ENCODE data around the gene MGAT5.

MGAT5 gene

DNA sequence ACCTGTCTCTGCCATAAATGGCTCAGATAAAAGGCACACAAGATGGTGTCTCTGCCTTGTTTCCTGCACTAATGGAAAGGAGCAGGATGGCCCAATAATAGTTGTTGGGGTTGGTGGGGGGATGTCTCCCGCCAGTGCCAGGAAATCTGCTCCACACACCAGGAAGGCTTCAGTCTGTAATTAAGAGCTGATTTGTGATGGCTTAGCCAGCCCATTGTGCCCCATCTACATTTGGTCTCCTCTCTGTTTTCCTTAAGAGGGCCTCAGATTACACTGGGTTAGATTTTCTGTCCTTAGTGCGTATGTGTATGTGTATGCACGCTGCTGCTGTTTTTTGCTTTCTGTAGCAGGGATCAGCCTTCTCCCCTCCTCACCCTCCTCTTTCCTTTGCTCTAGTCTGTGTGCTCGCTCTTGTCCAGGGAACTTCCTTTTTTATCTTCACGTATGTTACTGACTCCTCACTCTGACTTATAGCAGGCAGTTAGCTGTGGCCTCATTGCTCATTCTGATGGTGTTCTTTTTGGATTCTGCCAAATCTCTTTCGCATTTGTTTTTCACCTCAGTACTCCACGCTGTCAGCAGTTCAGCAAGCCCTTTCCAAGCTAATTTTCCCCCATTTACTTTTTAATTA is 33.4 kb upstream of the MGAT5 start:
- no peak for ATAC-seq
- TF ChIP-seq, protein P1, sequence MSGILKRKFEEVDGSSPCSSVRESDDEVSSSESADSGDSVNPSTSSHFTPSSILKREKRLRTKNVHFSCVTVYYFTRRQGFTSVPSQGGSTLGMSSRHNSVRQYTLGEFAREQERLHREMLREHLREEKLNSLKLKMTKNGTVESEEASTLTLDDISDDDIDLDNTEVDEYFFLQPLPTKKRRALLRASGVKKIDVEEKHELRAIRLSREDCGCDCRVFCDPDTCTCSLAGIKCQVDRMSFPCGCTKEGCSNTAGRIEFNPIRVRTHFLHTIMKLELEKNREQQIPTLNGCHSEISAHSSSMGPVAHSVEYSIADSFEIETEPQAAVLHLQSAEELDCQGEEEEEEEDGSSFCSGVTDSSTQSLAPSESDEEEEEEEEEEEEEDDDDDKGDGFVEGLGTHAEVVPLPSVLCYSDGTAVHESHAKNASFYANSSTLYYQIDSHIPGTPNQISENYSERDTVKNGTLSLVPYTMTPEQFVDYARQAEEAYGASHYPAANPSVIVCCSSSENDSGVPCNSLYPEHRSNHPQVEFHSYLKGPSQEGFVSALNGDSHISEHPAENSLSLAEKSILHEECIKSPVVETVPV (CRISPR knock-in tag; IDR thresholded peaks at IDR 0.05), result no peak
- no peak for TF ChIP-seq BACH2 (CRISPR knock-in tag; IDR thresholded peaks at IDR 0.05; ENCODE audit: borderline replicate concordance)
- TF ChIP-seq PATZ1 (CRISPR knock-in tag; IDR thresholded peaks at IDR 0.05; ENCODE audit: borderline replicate concordance), result no peak
- TF ChIP-seq POU6F1 (CRISPR knock-in tag; IDR thresholded peaks at IDR 0.05; ENCODE audit: borderline replicate concordance, low read depth), result no peak
- TF ChIP-seq GLIS3 (CRISPR knock-in tag; IDR thresholded peaks at IDR 0.05), result no peak
- TF ChIP-seq ZNF8 (CRISPR knock-in tag; IDR thresholded peaks at IDR 0.05), result no peak
- TF ChIP-seq, protein P2, sequence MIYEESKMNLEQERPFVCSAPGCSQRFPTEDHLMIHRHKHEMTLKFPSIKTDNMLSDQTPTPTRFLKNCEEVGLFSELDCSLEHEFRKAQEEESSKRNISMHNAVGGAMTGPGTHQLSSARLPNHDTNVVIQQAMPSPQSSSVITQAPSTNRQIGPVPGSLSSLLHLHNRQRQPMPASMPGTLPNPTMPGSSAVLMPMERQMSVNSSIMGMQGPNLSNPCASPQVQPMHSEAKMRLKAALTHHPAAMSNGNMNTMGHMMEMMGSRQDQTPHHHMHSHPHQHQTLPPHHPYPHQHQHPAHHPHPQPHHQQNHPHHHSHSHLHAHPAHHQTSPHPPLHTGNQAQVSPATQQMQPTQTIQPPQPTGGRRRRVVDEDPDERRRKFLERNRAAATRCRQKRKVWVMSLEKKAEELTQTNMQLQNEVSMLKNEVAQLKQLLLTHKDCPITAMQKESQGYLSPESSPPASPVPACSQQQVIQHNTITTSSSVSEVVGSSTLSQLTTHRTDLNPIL (CRISPR knock-in tag; IDR thresholded peaks at IDR 0.05; ENCODE audit: low read depth), result no peak

GRCh38 chr2:134224005-134224404 is 29.9 kb upstream of the MGAT5 start:
- TF ChIP-seq ARNTL (CRISPR knock-in tag; IDR thresholded peaks at IDR 0.05; ENCODE audit: borderline replicate concordance, low read depth) (no peak), PPARA (CRISPR knock-in tag; IDR thresholded peaks at IDR 0.05; ENCODE audit: borderline replicate concordance) (no peak), CSDC2 (CRISPR knock-in tag; IDR thresholded peaks at IDR 0.05) (no peak), TSHZ2 (CRISPR knock-in tag; IDR thresholded peaks at IDR 0.05) (no peak), ZNF70 (CRISPR knock-in tag; IDR thresholded peaks at IDR 0.05) (no peak), RARB (CRISPR knock-in tag; IDR thresholded peaks at IDR 0.05) (no peak), ISL1 (CRISPR knock-in tag; IDR thresholded peaks at IDR 0.05) (no peak), ZC3H10 (CRISPR knock-in tag; IDR thresholded peaks at IDR 0.05) (no peak), BACH2 (CRISPR knock-in tag; IDR thresholded peaks at IDR 0.05; ENCODE audit: borderline replicate concordance) (no peak), ZFP30 (CRISPR knock-in tag; IDR thresholded peaks at IDR 0.05) (no peak), ZNF8 (CRISPR knock-in tag; IDR thresholded peaks at IDR 0.05) (no peak)
- ATAC-seq, result no peak

DNA sequence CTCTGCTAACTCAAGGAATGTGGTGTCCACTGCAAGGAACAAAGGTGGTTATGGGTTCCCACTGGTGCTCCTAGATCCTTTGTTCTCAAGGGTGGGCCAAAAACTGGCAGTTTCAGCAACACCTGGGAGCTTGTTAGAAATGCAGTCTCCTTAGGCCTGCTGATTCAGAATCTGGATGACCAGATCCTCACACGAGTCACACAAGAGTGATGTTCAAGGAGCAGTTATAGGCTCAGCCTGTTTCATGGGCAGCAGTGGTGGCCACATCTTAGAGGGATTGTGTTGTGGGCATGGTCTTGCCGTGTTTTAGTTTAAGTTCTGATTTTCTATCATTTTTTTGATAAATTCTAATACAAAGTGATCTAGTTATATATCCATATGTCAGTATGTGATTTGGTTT is 28.7 kb upstream of the MGAT5 start:
- ATAC-seq, result no peak
- TF ChIP-seq CSDC2 (CRISPR knock-in tag; IDR thresholded peaks at IDR 0.05) (no peak), ZNF8 (CRISPR knock-in tag; IDR thresholded peaks at IDR 0.05) (no peak), ESRRG (CRISPR knock-in tag; IDR thresholded peaks at IDR 0.05) (no peak), ZNF70 (CRISPR knock-in tag; IDR thresholded peaks at IDR 0.05) (no peak)

- no peak for ATAC-seq
- TF ChIP-seq ZNF565 (CRISPR knock-in tag; conservative IDR thresholded peaks at IDR 0.05; ENCODE audit: low read depth), result no peak
- no peak for TF ChIP-seq ISL1 (CRISPR knock-in tag; IDR thresholded peaks at IDR 0.05)
- TF ChIP-seq ZC3H10 (CRISPR knock-in tag; IDR thresholded peaks at IDR 0.05), result no peak
- no peak for TF ChIP-seq RARB (CRISPR knock-in tag; IDR thresholded peaks at IDR 0.05)
- TF ChIP-seq GLIS3 (CRISPR knock-in tag; IDR thresholded peaks at IDR 0.05), result no peak
- no peak for TF ChIP-seq TOX (CRISPR knock-in tag; IDR thresholded peaks at IDR 0.05; ENCODE audit: borderline replicate concordance)
- no peak for TF ChIP-seq OSR1 (CRISPR knock-in tag; IDR thresholded peaks at IDR 0.05)
- no peak for TF ChIP-seq BACH2 (CRISPR knock-in tag; IDR thresholded peaks at IDR 0.05; ENCODE audit: borderline replicate concordance)
- TF ChIP-seq ZNF70 (CRISPR knock-in tag; IDR thresholded peaks at IDR 0.05), result no peak
Observed at GRCh38 chr2:134225841-134226240, 28.0 kb upstream of the MGAT5 start.
